ENCODE data around the gene KCNAB2.
"Not testable (repeated sequence)": the region's sequence is repeated elsewhere in the genome, so short reads cannot be mapped to it uniquely, and the experiment has no call there.

KCNAB2 gene

DNA sequence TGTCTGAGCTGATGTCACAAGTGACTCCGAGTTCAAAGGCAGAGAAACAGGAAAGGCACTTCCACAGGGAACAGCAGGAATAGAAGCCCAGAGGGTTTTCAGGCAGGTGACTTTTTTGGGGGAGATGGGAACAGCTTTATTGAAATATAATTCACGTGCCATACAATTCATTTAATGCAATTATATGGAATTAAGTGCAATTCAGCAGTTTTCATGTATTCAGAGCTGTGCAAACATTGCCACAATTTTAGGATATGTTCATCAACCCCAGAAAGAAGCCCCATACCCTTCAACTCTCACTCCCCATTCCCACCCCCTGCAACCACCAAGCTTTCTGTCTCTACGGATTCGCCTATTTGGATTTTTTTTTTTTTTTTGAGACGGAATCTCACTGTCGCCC is 17.0 kb downstream of the KCNAB2 start:
- DNase-seq = no peak

DNA sequence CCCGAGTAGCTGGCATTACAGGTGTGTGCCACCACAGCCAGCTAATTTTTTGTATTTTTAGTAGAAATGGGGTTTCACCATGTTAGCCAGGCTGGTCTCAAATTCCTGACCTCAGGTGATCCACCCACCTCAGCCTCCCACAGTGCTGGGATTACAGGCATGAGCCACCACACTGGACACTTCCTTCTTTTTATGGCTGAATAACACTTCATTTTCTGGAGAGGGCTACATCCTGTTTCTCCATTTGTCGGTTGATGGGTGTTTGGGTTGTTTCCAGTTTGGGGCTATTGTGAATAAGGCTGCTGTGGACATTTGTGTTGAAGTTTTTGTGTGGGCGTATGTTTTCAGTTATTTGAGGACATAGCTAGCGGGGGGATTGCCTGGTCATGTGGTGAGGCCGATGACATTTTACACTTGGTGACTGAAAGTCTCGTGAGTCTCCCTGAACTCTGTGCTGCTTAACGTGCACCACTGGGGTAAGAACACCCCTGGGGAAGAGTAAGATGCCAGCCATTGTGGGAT is 17.9 kb downstream of the KCNAB2 start:
- DNase-seq = not testable (repeated sequence)

GRCh38 chr1:6065093-6065858 is 19.6 kb downstream of the KCNAB2 start:
- DNase-seq = no peak

DNA sequence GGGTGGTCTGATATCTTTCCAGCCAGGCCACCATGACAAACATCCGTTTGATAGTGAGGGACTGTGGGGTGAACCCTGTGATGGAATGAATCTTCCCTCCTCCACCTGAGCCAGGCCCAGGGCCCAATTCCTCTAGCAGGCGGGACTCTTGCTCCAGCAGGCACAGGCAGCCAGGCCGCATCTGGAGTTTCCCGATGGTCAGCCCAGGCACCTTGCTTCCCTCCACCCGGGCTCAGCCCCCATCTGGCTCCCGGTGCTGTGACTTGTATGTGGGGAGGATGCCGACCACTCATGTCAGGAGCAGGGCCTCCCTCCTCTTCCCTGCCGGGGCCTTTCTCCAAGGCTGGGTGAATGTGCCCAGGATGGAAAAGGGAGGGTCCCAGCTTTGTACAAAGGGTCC is 21.0 kb downstream of the KCNAB2 start:
- DNase-seq = no peak

DNA sequence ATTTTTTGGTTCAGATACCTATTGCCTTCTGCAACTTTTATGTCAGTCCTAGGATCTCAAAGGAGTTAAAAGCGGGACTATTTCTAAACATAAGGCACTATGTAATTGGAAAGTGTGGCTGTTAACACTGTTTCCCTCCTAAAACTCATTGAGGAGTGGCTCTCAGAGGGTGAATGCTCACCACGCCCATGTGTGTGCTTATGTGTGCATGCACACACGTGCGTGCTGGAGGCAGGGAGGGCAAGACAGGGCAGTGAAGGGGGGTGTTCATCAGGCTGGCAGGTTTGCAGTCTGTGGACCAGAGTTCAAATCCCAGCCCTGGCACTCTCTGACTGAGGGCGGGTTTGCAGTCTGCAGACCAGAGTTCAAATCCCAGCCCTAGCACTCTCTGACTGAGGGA is 22.4 kb downstream of the KCNAB2 start:
- DNase-seq = no peak

DNA sequence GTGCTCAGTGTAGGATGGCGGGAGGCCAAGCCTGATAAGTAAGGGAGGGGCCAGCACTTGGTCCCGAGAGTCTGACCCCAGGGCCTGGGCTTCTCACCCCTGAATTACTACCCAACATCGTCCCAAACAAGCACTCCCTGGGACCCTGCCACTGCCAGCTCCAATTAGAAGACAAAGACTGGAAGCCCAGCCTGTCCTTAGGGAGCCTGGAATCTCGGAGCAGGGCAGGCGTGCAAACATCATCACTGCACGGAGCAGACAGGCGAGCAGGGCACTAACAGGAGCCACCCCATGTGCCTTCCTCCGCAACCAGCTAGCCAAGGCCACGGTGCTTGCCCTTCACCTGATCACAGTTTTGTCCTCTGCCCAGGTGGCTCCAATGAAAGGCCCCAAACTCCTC is 23.2 kb downstream of the KCNAB2 start:
- DNase-seq = no peak

DNA sequence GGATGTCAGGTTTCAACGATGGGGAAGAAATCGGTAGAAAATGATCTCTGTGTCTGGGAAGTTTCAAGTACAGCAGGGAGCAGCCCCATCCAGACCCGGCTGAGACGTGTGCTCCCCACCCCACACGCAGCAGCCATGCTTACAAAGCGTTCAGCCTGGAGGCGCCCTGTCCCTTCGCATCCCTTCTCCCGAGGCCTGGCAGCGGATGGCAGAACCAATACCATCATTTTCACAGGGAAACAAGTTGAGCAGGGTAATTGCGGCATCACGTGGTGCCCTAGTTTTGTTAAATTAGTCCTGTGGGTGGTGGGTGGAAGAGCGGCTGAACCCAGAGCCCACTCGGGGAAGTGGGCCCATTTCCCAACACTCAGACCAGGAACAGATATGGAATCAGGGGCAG is 23.9 kb downstream of the KCNAB2 start:
- DNase-seq = no peak

- DNase-seq = no peak
These were observed 24.8 kb downstream of the KCNAB2 start for GRCh38 chr1:6070450-6070974.

- no peak for DNase-seq
These were observed 25.5 kb downstream of the KCNAB2 start for GRCh38 chr1:6071219-6071618.

DNA sequence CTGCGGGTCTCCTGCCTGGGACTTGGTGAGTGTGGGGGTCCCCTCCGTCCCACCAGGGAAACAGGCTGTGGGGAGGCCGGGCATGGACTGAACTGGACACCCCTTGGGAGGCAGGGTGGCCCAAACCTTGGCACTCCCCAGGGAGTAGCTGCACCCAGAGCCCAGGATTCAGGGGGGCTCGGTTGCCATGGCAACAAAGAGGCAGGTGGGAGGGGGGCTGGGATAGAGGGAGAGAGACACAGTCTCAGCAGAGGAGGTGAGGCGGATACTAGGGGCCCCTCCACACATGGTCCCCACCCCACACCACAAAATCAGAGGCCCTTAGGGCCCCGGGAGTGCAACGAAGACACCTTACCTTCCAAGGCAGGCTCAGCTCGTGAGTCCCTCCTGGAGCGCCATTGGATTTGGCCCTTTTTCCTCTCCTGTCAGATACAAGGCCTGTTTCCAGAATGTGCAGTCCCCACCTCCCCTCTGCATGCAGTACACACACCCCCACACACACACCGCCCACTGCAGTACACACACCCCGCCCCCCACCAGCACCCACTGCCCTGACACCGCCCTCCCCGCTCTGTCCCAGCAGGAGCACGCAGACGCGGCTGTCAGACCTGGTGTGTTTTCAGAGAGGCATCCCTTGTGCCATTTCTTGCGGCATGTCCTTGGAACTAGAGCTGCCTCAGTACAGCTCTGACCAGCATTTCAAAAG is 27.2 kb downstream of the KCNAB2 start:
- no peak for DNase-seq

DNA sequence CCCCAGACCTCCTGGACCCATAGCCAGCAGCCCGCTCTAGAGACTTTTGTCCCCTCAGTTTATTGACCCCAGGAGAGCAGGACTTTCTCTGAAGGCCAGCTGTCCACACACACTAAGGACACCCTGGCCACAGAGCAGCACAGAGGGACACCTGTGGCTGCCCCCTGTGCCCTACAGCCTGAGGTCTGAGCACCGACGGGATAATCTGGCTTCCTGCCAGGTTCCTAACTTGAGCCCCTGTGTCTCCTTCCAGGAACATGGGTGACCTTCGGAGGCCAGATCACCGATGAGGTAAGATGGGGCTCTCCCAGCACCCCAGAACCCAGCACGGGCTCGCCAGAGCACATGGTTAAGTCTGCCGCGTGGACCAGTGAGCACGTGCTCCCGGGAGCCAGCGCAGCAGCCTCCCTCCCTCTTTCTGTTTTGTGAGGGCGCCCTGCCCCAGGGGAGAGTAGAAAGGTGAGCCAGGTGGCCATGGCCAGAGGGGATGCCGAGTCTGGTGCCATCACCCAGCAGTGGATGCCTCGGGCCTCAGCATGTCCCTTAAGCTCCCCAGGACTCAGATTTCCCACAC is 27.9 kb downstream of the KCNAB2 start:
- DNase-seq = no peak

GRCh38 chr1:6074192-6074901 is 28.7 kb downstream of the KCNAB2 start:
- no peak for DNase-seq

- DNase-seq = peak; percentile 41
These were observed 30.1 kb downstream of the KCNAB2 start for GRCh38 chr1:6075748-6076147.

DNA sequence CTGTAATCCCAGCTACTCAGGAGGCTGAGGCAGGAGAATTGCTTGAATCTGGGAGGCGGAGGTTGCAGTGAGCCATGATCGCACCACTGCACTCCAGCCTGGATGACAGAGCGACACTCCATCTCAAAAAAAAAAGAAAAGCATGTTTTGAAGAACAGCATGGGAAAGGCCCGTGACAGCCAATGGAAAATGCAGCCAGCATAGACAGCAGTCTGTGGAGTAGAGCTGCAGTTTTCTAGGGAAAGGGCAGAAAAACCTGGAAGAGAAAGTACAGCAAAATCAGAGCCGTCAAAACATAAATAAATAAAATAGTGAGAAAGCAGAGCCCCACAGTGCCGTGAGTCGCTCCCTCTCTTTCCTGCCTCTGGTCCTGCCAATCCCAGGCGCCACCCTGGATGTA is 31.4 kb downstream of the KCNAB2 start:
- DNase-seq = not testable (repeated sequence)

GRCh38 chr1:6077506-6077905 is 31.8 kb downstream of the KCNAB2 start:
- no peak for DNase-seq

GRCh38 chr1:6077919-6078318 is 32.2 kb downstream of the KCNAB2 start:
- DNase-seq = no peak

GRCh38 chr1:6080469-6080868 is 34.8 kb downstream of the KCNAB2 start:
- peak; percentile 18 for DNase-seq

GRCh38 chr1:6081901-6082300 is 36.2 kb downstream of the KCNAB2 start:
- no peak for DNase-seq

DNA sequence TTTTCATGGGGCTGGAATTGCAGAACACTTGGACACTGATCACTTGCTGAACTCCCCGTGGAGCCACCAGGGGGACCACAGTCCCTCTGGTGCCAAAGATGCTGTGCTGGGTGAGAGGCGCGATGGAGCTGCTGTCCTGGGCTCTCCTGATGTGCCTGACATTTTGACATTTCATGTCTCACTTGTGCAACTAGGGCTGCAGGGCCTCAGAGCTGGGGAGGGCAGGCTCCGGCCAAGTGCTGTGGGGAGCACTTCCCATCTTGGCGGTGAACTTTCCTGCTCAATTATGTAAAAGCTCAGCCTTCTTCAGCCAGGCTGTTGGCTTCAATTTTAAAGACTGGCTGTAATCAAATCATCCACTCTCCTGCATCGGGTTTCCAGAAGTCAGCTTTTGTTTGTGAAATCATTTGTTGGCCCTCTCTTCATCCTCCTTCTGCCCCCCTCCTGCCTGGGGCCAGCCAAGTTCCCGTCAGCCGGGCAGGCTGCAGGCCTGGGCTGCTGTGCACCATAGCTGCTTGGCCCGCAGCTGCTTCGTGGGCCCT is 36.8 kb downstream of the KCNAB2 start:
- DNase-seq = peak; percentile 34

DNA sequence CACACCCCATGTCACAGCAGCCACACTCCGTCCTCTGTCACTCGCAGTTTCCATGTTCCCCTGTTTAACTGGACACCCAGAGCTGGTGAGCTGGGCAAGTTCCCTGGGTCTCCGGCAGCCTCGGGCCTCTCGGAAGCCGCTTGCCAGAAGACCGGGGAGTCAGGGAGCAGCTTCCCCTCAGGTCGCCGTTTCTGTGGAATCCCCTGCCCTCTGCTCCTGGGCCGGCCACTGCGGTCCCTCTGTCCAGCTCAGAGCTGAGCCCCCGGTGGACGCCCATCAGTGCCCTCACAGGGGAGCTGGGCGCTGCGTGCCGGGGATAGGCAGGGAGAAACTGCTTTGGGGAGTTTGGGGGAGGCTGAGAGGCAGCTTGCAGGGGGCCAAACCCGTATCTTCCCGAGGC is 37.7 kb downstream of the KCNAB2 start:
- DNase-seq = no peak

- DNase-seq = no peak
These were observed 38.2 kb downstream of the KCNAB2 start for GRCh38 chr1:6083801-6084446.

All from hematopoietic multipotent progenitor cell treated with erythropoietin and hydrocortisone succinate and interleukin-3 and kit ligand, for 4 days (in vitro differentiated cells).